Bladder microvascular endothelial cell (primary cell): Measurements from ENCODE around the gene C11orf65. TPM values are rescaled to one million over a fixed set of nuclear protein-coding genes. Genes with fewer than 3 reads are reported as not detected.

ENCODE experiments used
- total RNA-seq: library from RNA; depleted of rRNA; stranded (reverse); fragments of >200 nt; gene quantifications from 2 replicates; pipeline ENCODE4 v1.2.3, GENCODE V29; 2014

Gene C11orf65, protein sequence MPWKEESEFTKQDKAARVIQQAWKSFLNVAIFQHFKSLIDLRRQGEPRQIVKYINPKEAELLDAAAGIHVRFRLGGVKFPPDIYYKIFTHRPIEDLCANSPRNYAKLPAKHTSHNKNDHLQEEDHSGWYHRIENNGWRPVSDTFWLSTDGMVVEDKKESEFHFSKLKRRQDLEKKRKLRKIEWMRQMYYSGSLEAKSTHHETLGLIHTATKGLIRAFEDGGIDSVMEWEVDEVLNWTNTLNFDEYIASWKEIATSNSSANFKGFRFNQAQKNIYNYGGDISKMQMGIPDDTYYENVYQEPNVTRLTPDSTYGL
- 0.19 TPM in 1 of 2 replicates, not detected in the other for total RNA-seq

GRCh38 chr11:108467091-108467823 lies at the start of gene C11orf65:
TSS of gene C11orf65 (minus strand) at chr11:108467529. CDS start at chr11:108461559, 5,970 bp downstream.

DNA sequence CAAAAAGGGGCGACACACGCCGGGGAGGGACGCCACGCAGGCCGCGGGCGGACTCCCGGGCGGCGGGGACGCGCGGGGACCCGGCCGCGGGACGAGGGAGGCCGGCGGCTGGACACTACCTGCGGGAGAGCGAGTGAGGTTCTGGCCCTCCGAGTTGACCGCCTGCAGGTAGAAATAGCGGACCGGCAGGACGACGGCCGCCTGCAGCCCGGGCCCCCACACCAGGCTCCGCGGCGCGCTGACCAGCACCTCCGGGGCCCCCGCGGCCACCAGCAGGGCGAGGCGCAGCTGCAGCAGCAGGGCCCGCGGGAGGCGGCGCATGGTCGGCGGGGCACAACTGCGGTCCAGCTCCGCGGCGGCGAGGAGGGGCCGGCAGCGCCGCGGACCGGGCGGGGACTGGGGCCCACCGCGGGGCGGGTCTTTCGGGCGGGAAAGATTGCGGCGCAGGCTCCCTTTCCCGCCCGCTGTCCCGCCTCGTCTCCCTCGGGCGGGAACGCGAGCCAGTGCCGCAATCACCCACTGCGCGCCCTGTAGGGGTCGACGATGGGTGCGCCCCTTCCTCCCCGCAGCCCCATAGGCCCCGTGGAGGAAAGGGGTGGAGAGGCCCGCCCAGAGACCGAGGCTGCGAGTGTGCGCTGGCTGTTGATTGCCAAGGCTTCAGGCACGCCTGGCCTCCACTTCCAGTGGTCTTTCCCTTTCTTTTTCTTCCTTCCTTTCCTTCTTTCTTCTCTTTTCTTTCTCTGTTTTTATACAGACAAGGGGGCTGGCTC lies 30.9 kb upstream of the C11orf65 start, which contains the start of gene POGLUT3:
Gene POGLUT3, minus strand, starts transcription at position 339 of the 770 bp plus-strand sequence. Its CDS starts 18 bp downstream, at position 321.

Other genes with a start within 250 kb of the C11orf65 start
- gene NPAT, start 244.9 kb downstream of the C11orf65 start, total RNA-seq: 10.0 and 19.9 TPM in 2 replicates
- gene ATM, start 244.5 kb downstream of the C11orf65 start, total RNA-seq: 49.2 and 108 TPM in 2 replicates
- gene POGLUT3, start 30.9 kb upstream of the C11orf65 start, total RNA-seq: 12.3 and 29.9 TPM in 2 replicates
- gene EXPH5, start 126.2 kb upstream of the C11orf65 start, total RNA-seq: 0.06 and 0.16 TPM in 2 replicates
- gene DDX10, start 197.5 kb upstream of the C11orf65 start, total RNA-seq: 12.8 and 71.7 TPM in 2 replicates